GM21515 (cell line): ENCODE results near the gene USP24.
"Not testable (repeated sequence)": the region's sequence is repeated elsewhere in the genome, so short reads cannot be mapped to it uniquely, and the experiment has no call there.

ENCODE experiments used
- ATAC-seq: cut with Tn5 transposase; IDR thresholded peaks from one replicate; pipeline ENCODE4 v1.9.1; 2021; ENCODE audit not compliant: unreplicated experiment

The USP24 gene

DNA sequence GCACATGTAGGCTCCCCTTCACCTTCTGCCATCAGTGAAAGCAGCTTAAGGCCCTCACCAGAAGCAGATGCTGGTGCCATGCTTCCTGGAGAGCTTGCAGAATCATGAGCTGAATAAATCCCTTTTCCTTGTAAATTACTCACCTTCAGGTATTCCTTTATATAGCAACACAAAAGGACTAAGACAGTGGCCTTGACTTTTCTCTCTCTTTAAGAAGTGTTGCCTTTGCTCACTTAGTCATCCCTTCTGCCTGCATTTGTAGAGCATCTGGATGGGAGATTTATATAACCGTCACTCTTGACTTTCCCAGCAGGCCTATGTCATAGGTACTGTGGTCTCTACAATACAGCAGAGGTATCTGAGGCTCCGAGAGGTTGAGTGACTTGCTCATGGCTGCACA lies 172.2 kb downstream of the USP24 start:
- ATAC-seq = no peak

GRCh38 chr1:55041613-55042012 lies 173.6 kb downstream of the USP24 start:
- ATAC-seq = no peak

GRCh38 chr1:55040933-55041494 lies 174.2 kb downstream of the USP24 start:
- ATAC-seq = no peak

GRCh38 chr1:55040083-55040932 lies 174.9 kb downstream of the USP24 start:
- no peak for ATAC-seq

DNA sequence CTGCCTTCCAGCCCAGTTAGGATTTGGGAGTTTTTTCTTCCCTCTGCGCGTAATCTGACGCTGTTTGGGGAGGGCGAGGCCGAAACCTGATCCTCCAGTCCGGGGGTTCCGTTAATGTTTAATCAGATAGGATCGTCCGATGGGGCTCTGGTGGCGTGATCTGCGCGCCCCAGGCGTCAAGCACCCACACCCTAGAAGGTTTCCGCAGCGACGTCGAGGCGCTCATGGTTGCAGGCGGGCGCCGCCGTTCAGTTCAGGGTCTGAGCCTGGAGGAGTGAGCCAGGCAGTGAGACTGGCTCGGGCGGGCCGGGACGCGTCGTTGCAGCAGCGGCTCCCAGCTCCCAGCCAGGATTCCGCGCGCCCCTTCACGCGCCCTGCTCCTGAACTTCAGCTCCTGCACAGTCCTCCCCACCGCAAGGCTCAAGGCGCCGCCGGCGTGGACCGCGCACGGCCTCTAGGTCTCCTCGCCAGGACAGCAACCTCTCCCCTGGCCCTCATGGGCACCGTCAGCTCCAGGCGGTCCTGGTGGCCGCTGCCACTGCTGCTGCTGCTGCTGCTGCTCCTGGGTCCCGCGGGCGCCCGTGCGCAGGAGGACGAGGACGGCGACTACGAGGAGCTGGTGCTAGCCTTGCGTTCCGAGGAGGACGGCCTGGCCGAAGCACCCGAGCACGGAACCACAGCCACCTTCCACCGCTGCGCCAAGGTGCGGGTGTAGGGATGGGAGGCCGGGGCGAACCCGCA lies 175.7 kb downstream of the USP24 start, which contains the start of gene PCSK9:
PCSK9 (plus strand) TSS at position 207 of the 741 bp plus-strand sequence; CDS start at position 497, 290 bp downstream.
- ATAC-seq = no peak

DNA sequence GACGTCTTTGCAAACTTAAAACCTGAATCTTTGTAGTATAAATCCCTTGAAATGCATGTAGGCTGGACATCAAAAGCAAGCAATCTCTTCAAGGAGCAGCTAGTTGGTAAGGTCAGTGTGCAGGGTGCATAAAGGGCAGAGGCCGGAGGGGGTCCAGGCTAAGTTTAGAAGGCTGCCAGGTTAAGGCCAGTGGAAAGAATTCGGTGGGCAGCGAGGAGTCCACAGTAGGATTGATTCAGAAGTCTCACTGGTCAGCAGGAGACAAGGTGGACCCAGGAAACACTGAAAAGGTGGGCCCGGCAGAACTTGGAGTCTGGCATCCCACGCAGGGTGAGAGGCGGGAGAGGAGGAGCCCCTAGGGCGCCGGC lies 176.2 kb downstream of the USP24 start:
- ATAC-seq = no peak

- no peak for ATAC-seq
Observed at GRCh38 chr1:55038552-55038838, 176.7 kb downstream of the USP24 start.

DNA sequence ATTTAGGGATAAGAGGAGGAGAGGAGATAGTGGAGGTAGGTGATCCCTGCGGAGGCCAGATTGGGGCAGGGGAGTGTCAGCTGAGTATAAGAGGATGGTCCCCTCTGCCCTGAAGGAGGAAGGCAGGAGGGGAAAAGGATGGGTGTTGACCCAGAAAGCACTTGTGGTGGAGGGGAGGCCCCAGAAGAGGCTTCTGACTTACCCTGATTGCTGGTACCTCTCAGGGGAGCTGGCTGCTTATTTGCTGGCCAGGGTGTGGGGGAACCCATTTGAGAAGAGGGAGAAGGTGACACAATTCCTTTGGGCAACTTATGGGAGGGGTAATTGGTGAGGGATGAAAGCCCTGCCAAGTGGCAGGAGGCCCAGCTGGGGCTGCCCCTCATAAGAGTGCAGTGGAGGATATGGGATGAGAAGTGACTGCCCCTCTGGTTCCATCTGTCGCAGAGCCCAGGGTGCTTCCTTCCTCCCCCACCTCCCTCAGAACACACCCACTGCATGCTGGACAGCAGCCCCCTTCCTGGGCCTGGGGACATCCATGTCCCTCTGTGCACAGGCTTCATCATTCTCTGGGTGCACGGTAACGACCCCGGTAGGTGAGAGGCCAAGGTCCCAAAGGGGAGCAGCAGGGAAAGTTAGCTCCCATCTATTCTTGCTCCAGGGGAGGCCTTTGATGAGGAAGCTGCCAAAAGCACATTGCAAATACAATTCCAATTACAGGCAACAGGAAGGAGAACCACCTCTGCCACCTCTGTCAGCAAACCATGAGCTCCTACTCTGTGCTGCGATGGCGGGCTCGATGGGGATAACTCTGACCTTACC lies 177.2 kb downstream of the USP24 start:
- ATAC-seq = no peak

- ATAC-seq = no peak
Observed at GRCh38 chr1:55035904-55036303, 179.3 kb downstream of the USP24 start.

DNA sequence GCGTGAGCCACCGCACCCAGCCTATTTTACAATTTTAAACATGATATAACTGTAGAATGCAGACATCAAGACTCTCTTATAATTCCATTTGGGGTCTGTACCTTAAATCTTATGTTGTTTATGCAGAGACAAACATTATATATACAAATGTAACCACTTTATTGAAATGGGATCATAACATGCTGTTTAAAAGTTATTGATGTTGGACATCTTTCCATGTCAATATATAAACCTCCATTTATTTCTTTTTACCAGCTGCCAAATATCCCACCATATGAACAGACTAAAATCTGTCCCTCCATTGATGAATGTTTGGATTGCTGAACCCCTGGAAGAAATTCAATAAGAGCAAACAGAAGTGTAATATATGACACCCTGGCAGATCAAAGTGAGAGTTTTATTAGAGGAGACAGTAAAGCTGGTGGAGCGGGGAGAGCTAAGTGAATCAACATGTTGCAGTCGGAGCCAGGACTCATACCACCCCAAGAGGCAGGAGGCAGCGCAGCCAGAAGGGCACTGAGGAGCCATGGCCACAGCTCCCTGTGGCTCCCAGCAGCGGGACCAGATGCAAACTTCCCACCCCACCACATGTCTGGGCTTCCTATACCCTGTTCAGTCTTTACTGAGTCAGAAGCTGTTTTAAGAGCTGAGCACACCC lies 180.6 kb downstream of the USP24 start:
- ATAC-seq = no peak

- ATAC-seq = no peak
Observed at GRCh38 chr1:55033265-55033614, 181.9 kb downstream of the USP24 start.

GRCh38 chr1:55031098-55031497 lies 184.1 kb downstream of the USP24 start:
- not testable (repeated sequence) for ATAC-seq

GRCh38 chr1:55026682-55027081 lies 188.5 kb downstream of the USP24 start:
- not testable (repeated sequence) for ATAC-seq

GRCh38 chr1:55024163-55024562 lies 191.0 kb downstream of the USP24 start:
- not testable (repeated sequence) for ATAC-seq

DNA sequence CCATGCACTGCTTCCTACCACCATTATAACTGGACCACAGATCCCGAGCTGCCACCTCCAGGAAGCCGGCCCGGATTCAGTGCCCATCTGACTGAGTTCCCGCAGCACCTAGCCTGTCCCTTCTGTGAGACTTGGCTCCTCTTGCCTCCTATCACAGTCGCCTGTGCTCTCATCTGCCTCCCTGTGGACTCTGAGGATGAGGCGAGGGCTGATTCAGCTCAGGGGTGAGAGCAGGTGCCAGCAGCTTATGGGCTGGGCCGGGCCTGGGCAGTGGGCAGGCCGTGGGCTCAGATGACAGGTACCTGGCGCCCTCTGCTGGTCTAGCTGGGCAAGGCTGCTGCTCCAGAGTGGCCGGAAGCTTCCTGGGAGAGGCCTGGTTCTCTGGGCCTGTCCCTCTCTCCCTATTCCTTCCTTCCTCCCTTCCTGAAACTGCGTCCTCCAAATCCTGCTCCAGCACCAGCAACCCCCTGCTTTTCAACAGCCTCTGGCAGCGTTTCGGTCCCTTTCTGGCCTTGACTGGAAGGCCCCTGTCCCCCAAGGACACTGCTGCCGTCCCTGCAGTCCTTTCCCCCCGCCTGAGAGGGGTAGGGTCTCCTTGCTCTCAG lies 193.1 kb downstream of the USP24 start:
- ATAC-seq = peak; percentile 92

- no peak for ATAC-seq
Observed at GRCh38 chr1:55018395-55018794, 196.8 kb downstream of the USP24 start.
